Neural cell (in vitro differentiated cells): Measurements from ENCODE around the gene TMC2. TPM values are rescaled to one million over a fixed set of nuclear protein-coding genes. Genes with fewer than 3 reads are reported as not detected.

Experiments used
- H2AFZ ChIP-seq: fragments of 200-600, 300-800 bp; sonication (generic), shearing (Covaris generic); 2 replicates; pipeline ENCODE4 v1.6.0; 2014; ENCODE audit warnings: low read depth, mild to moderate bottlenecking, antibody characterized with exemption, low read length, moderate library complexity
- H3F3A ChIP-seq: fragments of 200-600 bp; shearing (Covaris generic); 2 replicates; pipeline ENCODE4 v1.6.1; 2016; ENCODE audit warnings: mild to moderate bottlenecking, moderate library complexity, mixed read lengths, antibody characterized with exemption, low read length; ENCODE audit not compliant: insufficient read depth, poor library complexity, severe bottlenecking
- H3K27ac ChIP-seq: fragments of 200-600, 300-800 bp; sonication (generic), shearing (Covaris generic); 2 replicates; pipeline ENCODE4 v1.5.1; 2014; ENCODE audit warnings: mild to moderate bottlenecking, low read length, moderate library complexity
- H3K27me3 ChIP-seq: fragments of 300-800, 200-600 bp; sonication (generic), shearing (Covaris generic); 2 replicates; pipeline ENCODE4 v1.6.0; 2014; ENCODE audit warnings: mild to moderate bottlenecking, low read depth, low read length, moderate library complexity; ENCODE audit not compliant: insufficient read depth
- H3K36me3 ChIP-seq: fragments of 300-800, 200-600 bp; sonication (generic), shearing (Covaris generic); 2 replicates; pipeline ENCODE4 v1.5.1; 2014; ENCODE audit warnings: mild to moderate bottlenecking, antibody characterized with exemption, low read length, moderate library complexity; ENCODE audit not compliant: insufficient read depth
- H3K4me2 ChIP-seq: fragments of 300-800, 200-600 bp; sonication (generic), shearing (Covaris generic); 2 replicates; pipeline ENCODE4 v1.6.0; 2014; ENCODE audit warnings: mild to moderate bottlenecking, low read length
- H3K4me3 ChIP-seq: fragments of 300-800, 200-600 bp; sonication (generic), shearing (Covaris generic); 2 replicates; pipeline ENCODE4 v1.5.1; 2014; ENCODE audit warnings: mild to moderate bottlenecking, low read length, moderate library complexity
- H3K79me2 ChIP-seq: fragments of 200-600 bp; shearing (Covaris generic); replicated peaks from 2 replicates; pipeline ENCODE4 v1.6.0; 2014; ENCODE audit warnings: mild to moderate bottlenecking, low read length, moderate library complexity; ENCODE audit not compliant: insufficient read depth
- H3K9ac ChIP-seq: fragments of 300-800, 200-600 bp; sonication (generic), shearing (Covaris generic); 2 replicates; pipeline ENCODE4 v1.6.1; 2016; ENCODE audit warnings: mild to moderate bottlenecking, low read length, mixed read lengths
- H3K9me2 ChIP-seq: fragments of 200-600 bp; shearing (Covaris generic); 2 replicates; pipeline ENCODE4 v1.6.1; 2016; ENCODE audit warnings: mild to moderate bottlenecking, low read length, mixed read lengths; ENCODE audit not compliant: insufficient read depth
- H3K9me3 ChIP-seq: fragments of 200-600, 300-800 bp; sonication (generic), shearing (Covaris generic); 2 replicates; pipeline ENCODE4 v1.6.1; 2016; ENCODE audit warnings: mild to moderate bottlenecking, mixed run types, low read length, moderate library complexity, mixed read lengths
- H4K20me1 ChIP-seq: fragments of 200-600 bp; shearing (Covaris generic); 2 replicates; pipeline ENCODE4 v1.6.1; 2016; ENCODE audit warnings: mild to moderate bottlenecking, mixed run types; ENCODE audit not compliant: insufficient read depth
- EP300 ChIP-seq: fragments of 450-650 bp; conservative IDR thresholded peaks from 2 replicates; pipeline ENCODE4 v1.6.1; 2014; ENCODE audit warnings: antibody characterized with exemption, mild to moderate bottlenecking, moderate library complexity; ENCODE audit not compliant: poor library complexity, severe bottlenecking
- EZH2 ChIP-seq: fragments of 200-600, 300-800 bp; shearing (Covaris generic), sonication (generic); IDR thresholded peaks from 2 replicates; pipeline ENCODE4 v1.6.1; 2014; ENCODE audit warnings: antibody characterized with exemption, low read length, borderline replicate concordance, mild to moderate bottlenecking; ENCODE audit not compliant: insufficient read depth, poor library complexity, severe bottlenecking
- MXI1 ChIP-seq: fragments of 450-650 bp; conservative IDR thresholded peaks from 2 replicates; pipeline ENCODE4 v1.6.1; 2014; ENCODE audit warnings: antibody characterized with exemption, mild to moderate bottlenecking; ENCODE audit not compliant: poor library complexity, severe bottlenecking
- POLR2AphosphoS5 ChIP-seq: IDR thresholded peaks from 2 replicates; pipeline ENCODE4 v1.6.1; 2012
- RAD21 ChIP-seq: fragments of 450-650 bp; conservative IDR thresholded peaks from 2 replicates; pipeline ENCODE4 v1.6.1; 2014; ENCODE audit warnings: antibody characterized with exemption, mild to moderate bottlenecking, moderate library complexity
- SMC3 ChIP-seq: fragments of 450-650 bp; conservative IDR thresholded peaks from 2 replicates; pipeline ENCODE4 v1.6.1; 2014; ENCODE audit warnings: antibody characterized with exemption, mild to moderate bottlenecking, moderate library complexity; ENCODE audit not compliant: poor library complexity
- TAF1 ChIP-seq: IDR thresholded peaks from 2 replicates; pipeline ENCODE4 v1.6.1; 2012; ENCODE audit warnings: low read depth
- polyA plus RNA-seq: library from polyadenylated mRNA; depleted of rRNA; stranded (reverse); fragments of >200 nt; gene quantifications from 2 replicates; pipeline ENCODE4 v1.2.3, GENCODE V29; 2014
- TF ChIP-seq, protein P1 (sequence below): IDR thresholded peaks from 2 replicates; pipeline ENCODE4 v1.6.1; 2012; ENCODE audit warnings: borderline replicate concordance
- TF ChIP-seq, protein P2 (sequence below): fragments of 450-650 bp; IDR thresholded peaks from 2 replicates; pipeline ENCODE4 v1.5.1; 2014; ENCODE audit warnings: antibody characterized with exemption, mild to moderate bottlenecking, moderate library complexity; ENCODE audit not compliant: poor library complexity, severe bottlenecking

Gene TMC2
- polyA plus RNA-seq, 1 donor from 2014 or later: 0.11 TPM

DNA sequence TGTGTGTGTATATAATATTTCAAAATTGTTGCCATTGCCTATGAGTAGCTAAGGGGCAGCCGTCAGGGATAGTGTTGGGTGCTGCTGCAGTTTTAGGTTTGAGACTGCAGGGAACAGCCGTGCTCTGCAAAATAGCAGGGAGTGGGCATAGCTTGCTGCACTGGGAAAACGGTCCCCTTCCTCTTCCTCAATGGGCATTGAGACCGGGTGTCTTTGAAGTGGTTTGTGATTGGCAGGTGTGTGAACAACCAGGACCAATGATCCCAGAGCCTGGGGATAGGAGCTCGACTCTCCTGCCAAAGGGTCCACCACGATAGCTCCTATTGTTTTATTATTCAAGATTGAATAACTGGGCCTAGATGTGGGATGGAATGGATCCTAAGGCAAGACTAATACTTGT is 151.1 kb downstream of the TMC2 start:
- Histone ChIP-seq H3K27ac (no peak overlapping the region), H3K79me2 (no peaks in the 10 kb centered on the region), H3K9me3 (no peaks in the 10 kb centered on the region), H3K36me3 (no peaks in the 10 kb centered on the region), H3F3A (no peaks in the 10 kb centered on the region), H3K9me2 (no peaks in the 10 kb centered on the region), H4K20me1 (no peaks in the 10 kb centered on the region), H3K9ac (no peak overlapping the region), H3K27me3 (peaks cover 42% of the 10 kb centered on the region), H3K4me3 (no peak overlapping the region), H2AFZ (no peak overlapping the region), H3K4me2 (no peak overlapping the region)
- TF ChIP-seq EZH2 (no peak), RAD21 (no peak), EP300 (no peak), POLR2AphosphoS5 (no peak), TAF1 (no peak), SMC3 (no peak), MXI1 (no peak)
- TF ChIP-seq, protein P1, sequence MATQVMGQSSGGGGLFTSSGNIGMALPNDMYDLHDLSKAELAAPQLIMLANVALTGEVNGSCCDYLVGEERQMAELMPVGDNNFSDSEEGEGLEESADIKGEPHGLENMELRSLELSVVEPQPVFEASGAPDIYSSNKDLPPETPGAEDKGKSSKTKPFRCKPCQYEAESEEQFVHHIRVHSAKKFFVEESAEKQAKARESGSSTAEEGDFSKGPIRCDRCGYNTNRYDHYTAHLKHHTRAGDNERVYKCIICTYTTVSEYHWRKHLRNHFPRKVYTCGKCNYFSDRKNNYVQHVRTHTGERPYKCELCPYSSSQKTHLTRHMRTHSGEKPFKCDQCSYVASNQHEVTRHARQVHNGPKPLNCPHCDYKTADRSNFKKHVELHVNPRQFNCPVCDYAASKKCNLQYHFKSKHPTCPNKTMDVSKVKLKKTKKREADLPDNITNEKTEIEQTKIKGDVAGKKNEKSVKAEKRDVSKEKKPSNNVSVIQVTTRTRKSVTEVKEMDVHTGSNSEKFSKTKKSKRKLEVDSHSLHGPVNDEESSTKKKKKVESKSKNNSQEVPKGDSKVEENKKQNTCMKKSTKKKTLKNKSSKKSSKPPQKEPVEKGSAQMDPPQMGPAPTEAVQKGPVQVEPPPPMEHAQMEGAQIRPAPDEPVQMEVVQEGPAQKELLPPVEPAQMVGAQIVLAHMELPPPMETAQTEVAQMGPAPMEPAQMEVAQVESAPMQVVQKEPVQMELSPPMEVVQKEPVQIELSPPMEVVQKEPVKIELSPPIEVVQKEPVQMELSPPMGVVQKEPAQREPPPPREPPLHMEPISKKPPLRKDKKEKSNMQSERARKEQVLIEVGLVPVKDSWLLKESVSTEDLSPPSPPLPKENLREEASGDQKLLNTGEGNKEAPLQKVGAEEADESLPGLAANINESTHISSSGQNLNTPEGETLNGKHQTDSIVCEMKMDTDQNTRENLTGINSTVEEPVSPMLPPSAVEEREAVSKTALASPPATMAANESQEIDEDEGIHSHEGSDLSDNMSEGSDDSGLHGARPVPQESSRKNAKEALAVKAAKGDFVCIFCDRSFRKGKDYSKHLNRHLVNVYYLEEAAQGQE: no peak
- TF ChIP-seq, protein P2, sequence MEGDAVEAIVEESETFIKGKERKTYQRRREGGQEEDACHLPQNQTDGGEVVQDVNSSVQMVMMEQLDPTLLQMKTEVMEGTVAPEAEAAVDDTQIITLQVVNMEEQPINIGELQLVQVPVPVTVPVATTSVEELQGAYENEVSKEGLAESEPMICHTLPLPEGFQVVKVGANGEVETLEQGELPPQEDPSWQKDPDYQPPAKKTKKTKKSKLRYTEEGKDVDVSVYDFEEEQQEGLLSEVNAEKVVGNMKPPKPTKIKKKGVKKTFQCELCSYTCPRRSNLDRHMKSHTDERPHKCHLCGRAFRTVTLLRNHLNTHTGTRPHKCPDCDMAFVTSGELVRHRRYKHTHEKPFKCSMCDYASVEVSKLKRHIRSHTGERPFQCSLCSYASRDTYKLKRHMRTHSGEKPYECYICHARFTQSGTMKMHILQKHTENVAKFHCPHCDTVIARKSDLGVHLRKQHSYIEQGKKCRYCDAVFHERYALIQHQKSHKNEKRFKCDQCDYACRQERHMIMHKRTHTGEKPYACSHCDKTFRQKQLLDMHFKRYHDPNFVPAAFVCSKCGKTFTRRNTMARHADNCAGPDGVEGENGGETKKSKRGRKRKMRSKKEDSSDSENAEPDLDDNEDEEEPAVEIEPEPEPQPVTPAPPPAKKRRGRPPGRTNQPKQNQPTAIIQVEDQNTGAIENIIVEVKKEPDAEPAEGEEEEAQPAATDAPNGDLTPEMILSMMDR: no peak

DNA sequence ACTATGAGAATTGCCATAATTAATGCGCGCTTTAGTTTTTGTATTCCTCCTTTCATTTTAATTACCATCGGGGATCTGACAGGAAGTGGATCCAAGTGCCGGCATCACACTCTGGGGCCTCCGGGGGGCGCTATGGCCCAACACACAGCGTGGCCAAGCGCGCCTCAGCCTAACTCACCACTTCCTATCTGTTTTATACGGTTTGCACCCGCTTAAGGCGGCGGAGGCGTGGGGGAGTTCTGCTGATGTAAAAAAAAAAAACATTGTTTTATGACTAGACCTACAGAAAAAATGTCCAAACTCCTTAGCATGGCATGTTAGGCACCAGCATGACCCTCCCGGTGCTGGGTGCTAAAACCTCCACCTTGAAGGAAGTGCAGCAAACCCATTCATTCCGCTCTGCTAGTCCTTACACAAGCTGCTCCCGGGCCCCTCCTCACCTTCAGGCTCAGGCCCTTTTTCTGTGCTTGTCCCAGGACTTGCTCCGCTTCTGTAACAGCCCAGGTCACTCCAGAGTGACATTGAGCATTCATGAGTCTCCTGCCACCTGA is 151.7 kb downstream of the TMC2 start:
- H3K27me3 ChIP-seq: peaks cover 42% of the 10 kb centered on the region

More for the DNA sequence above, 151.7 kb downstream of the TMC2 start:
- Histone ChIP-seq H3K36me3 (no peaks in the 10 kb centered on the region), H3K79me2 (no peaks in the 10 kb centered on the region), H3F3A (no peaks in the 10 kb centered on the region), H3K4me2 (no peak overlapping the region), H3K27ac (no peak overlapping the region), H3K4me3 (no peak overlapping the region), H2AFZ (no peak overlapping the region), H3K9me2 (no peaks in the 10 kb centered on the region), H3K9me3 (no peaks in the 10 kb centered on the region), H3K9ac (no peak overlapping the region), H4K20me1 (no peaks in the 10 kb centered on the region)
- no peak for TF ChIP-seq MXI1
- no peak for TF ChIP-seq EZH2
- peak; percentile 47 for TF ChIP-seq SMC3
- no peak for TF ChIP-seq TAF1
- TF ChIP-seq EP300: no peak
- TF ChIP-seq, protein P2: peak; percentile 51
- TF ChIP-seq RAD21: peak; percentile 53
- TF ChIP-seq, protein P1: no peak
